K562 (cell line): ENCODE data around the gene ARMC9. TPM values are rescaled to one million over a fixed set of nuclear protein-coding genes. Genes with fewer than 3 reads are reported as not detected.
A peak's percentile ranks its signal among the peaks of the same experiment; 100 is the strongest.

Experiments used
- ATAC-seq: fragments of 200-7000 bp; cut with Tn5 transposase; 3 replicates; pipeline ENCODE4 v1.9.1; 2020; ENCODE audit warnings: moderate library complexity
- BruUV-seq: library from RNA; stranded (reverse); fragments of 400-500 nt; replicated peaks from 2 replicates; lab custom pipeline; 2021; lab: Mats Ljungman, UMichigan
- CTCF ChIA-PET: fragments of 300-600 bp; formaldehyde crosslinking; extraction: SDS; loops from one replicate; lab custom pipeline; 2021; ENCODE audit warnings: low intra/inter-chr PET ratio; lab: Yijun Ruan, JAX
- POLR2A ChIA-PET: fragments of 300-600, 350-650 bp; sonication (Branson Sonifier 250); formaldehyde crosslinking; extraction: SDS; loops from one replicate; lab custom pipeline; 2021; ENCODE audit warnings: antibody characterized with exemption, inconsistent platforms; lab: Yijun Ruan, JAX
- DNase-seq, 4 experiments: peaks; one replicate each; pipeline versions ENCODE4 v3.0.0 to v3.0.0-alpha.2; 2011 to 2018; ENCODE audit warnings: low spot score in 3 of 4, mixed read lengths in 3 of 4; ENCODE audit errors: extremely low read depth in 1 of 4
- FAIRE-seq: peaks from 2 replicates; lab custom pipeline; 2011; peaks lifted over from hg19 to GRCh38; lab: Jason Lieb, UNC
- H2AFZ ChIP-seq: 2 replicates; pipeline ENCODE4 v1.6.0; 2011; ENCODE audit warnings: low read depth, low read length, control low read depth, inconsistent platforms
- H3K27ac ChIP-seq: fragments of 200-600 bp; 3 replicates; pipeline ENCODE4 v1.8.0; 2011; ENCODE audit warnings: low read depth, mild to moderate bottlenecking, control low read depth, inconsistent platforms, low read length, moderate library complexity, mixed read lengths; ENCODE audit errors: extremely low read depth
- H3K27me3 ChIP-seq, 2 experiments: fragments of 300-600 bp in 1 of 2; 2 replicates in 1 of 2; 3 replicates in 1 of 2; pipeline versions ENCODE4 v1.6.0 to v1.8.0; 2011; ENCODE audit warnings: inconsistent platforms in 2 of 2, low read length in 2 of 2, mild to moderate bottlenecking in 1 of 2, mixed read lengths in 1 of 2, moderate library complexity in 1 of 2; ENCODE audit not compliant: control insufficient read depth in 2 of 2, insufficient read depth in 2 of 2
- H3K36me3 ChIP-seq: fragments of 300-600 bp; 3 replicates; pipeline ENCODE4 v1.8.0; 2011; ENCODE audit warnings: mild to moderate bottlenecking, low read length, inconsistent platforms; ENCODE audit not compliant: control insufficient read depth, insufficient read depth
- H3K4me1 ChIP-seq, 2 experiments: fragments of 200-600 bp in 1 of 2; replicated peaks in 1 of 2; 2 replicates in 1 of 2; 3 replicates in 1 of 2; pipeline versions ENCODE4 v1.5.1 to v1.8.0; 2011; ENCODE audit warnings: inconsistent platforms in 2 of 2, low read length in 2 of 2, mild to moderate bottlenecking in 1 of 2, mixed read lengths in 1 of 2, moderate library complexity in 1 of 2; ENCODE audit not compliant: control insufficient read depth in 2 of 2, insufficient read depth in 2 of 2
- H3K4me2 ChIP-seq: 2 replicates; pipeline ENCODE4 v1.6.1; 2011; ENCODE audit warnings: low read length, control low read depth, inconsistent platforms, mixed read lengths; ENCODE audit not compliant: insufficient read depth
- H3K4me3 ChIP-seq: fragments of 200-600 bp; sonication (generic), shearing (Covaris generic); 2 replicates; pipeline ENCODE4 v1.5.1; 2016; ENCODE audit warnings: control low read depth, inconsistent platforms
- H3K79me2 ChIP-seq: fragments of 200-600 bp; 3 replicates; pipeline ENCODE4 v1.8.0; 2011; ENCODE audit warnings: low read length, inconsistent platforms; ENCODE audit not compliant: control insufficient read depth, insufficient read depth
- H3K9ac ChIP-seq, 2 experiments: 2 replicates each; pipeline versions ENCODE4 v1.6.0 to v1.6.1; 2011; ENCODE audit warnings: low read depth in 2 of 2, low read length in 2 of 2, control low read depth in 1 of 2, inconsistent platforms in 1 of 2, mild to moderate bottlenecking in 1 of 2, mixed read lengths in 1 of 2; ENCODE audit not compliant: insufficient read depth in 1 of 2
- H3K9me1 ChIP-seq: one replicate; pipeline ENCODE4 v1.6.0; 2011; ENCODE audit warnings: inconsistent platforms, mild to moderate bottlenecking, low read length, moderate library complexity; ENCODE audit not compliant: control insufficient read depth, insufficient read depth
- H3K9me3 ChIP-seq: replicated peaks from 2 replicates; pipeline ENCODE4 v1.5.1; 2011; ENCODE audit warnings: low read depth, low read length, inconsistent platforms; ENCODE audit not compliant: control insufficient read depth, insufficient read depth
- H4K20me1 ChIP-seq: replicated peaks from 2 replicates; pipeline ENCODE4 v1.6.1; 2011; ENCODE audit warnings: low read length, inconsistent platforms, mixed read lengths; ENCODE audit not compliant: control insufficient read depth, insufficient read depth
- L3MBTL2 ChIP-seq: fragments of 450-650 bp; IDR thresholded peaks from 2 replicates; pipeline ENCODE4 v1.6.1; 2016; ENCODE audit warnings: mild to moderate bottlenecking, moderate library complexity
- whole genome bisulfite sequencing: fragments of 100-300 bp; shearing (Covaris generic); methylation state at CpG from one replicate; pipeline ENCODE4 v1.1.6; 2016; ENCODE audit warnings: low coverage, mixed read lengths; ENCODE audit not compliant: insufficient coverage; ENCODE audit errors: missing lambda C conversion rate; 5-methylcytosine and 5-hydroxymethylcytosine counted together
- in situ Hi-C: fragments of 300-500 bp; cut with MboI; formaldehyde crosslinking; loops from 4 replicates; pipeline ENCODE4 v1.15.0; 2018; ENCODE audit warnings: inconsistent platforms, mixed read lengths
- intact Hi-C: fragments of 100-400 bp; cut with micrococcal nuclease; formaldehyde crosslinking; loops from 2 replicates; pipeline ENCODE4 v1.14.2; 2022
- polyA plus RNA-seq, 8 experiments: library from polyadenylated mRNA; depleted of rRNA in 4 of 8; stranded (reverse) in 5 of 8; unstranded in 3 of 8; fragments of >200 nt; fragmentation: Nextera tagmentation in 2 of 8; fragmentation: Illumina TruSeq in 1 of 8; extraction: Ambion mirVana in 2 of 8; extraction: Trizol in 1 of 8; gene quantifications; 2 replicates each; pipeline versions ENCODE4 v1.2.1 to v1.2.3, GENCODE V29; 2011 to 2014; ENCODE audit warnings: inconsistent platforms in 1 of 8, missing spikeins in 1 of 8
- total RNA-seq, 7 experiments: library from RNA; depleted of rRNA in 6 of 7; stranded (reverse); fragments of >200 nt in 6 of 7; fragmentation: Illumina TruSeq in 2 of 7; extraction: Trizol in 2 of 7; gene quantifications; 2 replicates each; pipeline versions ENCODE4 v1.2.1 to v1.2.3, GENCODE V29; 2011 to 2021; ENCODE audit warnings: low replicate concordance in 1 of 7
- TF ChIP-seq, protein P1 (sequence below), 2 experiments: IDR thresholded peaks; 2 replicates each; pipeline ENCODE4 v1.6.1; 2011; ENCODE audit warnings: borderline replicate concordance in 1 of 2, control low read depth in 1 of 2, low read depth in 1 of 2, low read length in 1 of 2, mild to moderate bottlenecking in 1 of 2, mixed read lengths in 1 of 2, moderate library complexity in 1 of 2; ENCODE audit not compliant: insufficient read depth in 1 of 2, insufficient read length in 1 of 2, poor library complexity in 1 of 2, severe bottlenecking in 1 of 2; ENCODE audit errors: extremely low read depth in 1 of 2
- TF ChIP-seq, protein P2 (sequence below): fragments of 450-650 bp; formaldehyde crosslinking; IDR thresholded peaks from 2 replicates; pipeline ENCODE4 v1.4.0; 2020; ENCODE audit warnings: mild to moderate bottlenecking, moderate library complexity

Gene ARMC9
- total and polyA plus RNA-seq, 9 of the 15 experiments (the other 6 are each of a cell fraction or from before 2014, with no cell fraction given) = 0.36 to 2.3 (median 1.1) TPM

DNA sequence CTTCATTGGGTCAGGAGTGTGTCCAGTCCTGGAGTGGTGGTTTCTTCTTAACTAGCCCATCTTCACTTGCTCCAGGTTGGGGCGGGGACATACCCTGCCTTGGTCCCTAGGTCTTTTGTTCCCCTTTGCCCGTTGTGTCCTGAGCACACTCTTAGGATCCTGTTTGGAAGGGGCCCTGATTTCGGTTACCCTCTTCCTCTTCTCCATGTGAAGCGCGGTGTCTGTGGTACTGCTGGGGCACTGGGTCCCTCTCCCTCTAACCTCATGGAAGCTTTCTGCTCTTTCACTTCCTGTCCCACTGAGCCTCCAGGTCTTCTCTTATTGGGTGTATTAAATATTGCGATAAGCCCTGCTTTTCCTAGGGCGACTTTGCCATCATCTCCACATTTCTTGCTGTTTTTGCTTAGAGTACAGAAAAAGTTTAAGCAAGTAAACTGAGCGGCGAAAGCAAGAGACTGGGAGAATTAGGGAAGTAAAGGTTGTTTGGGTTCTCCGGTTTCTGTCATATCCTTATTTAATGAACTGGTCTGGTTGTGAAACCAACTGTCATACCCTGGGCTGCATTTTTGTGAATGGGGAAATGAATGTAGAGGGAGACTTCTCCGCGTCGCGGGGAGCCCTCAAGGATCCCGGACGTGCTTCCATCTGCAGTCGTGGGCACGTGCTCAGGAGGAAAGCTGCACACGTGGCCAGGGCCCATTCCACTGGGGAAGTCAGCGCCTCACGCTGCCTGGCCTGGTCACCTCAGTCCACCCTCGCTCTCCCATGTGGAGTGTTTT lies 123.3 kb downstream of the ARMC9 start:
- no peak overlapping the region for H3K27ac ChIP-seq
- ATAC-seq = no peak
- in situ Hi-C loops = no loop called here
- H3K4me2 ChIP-seq = no peak overlapping the region
- intact Hi-C loops = no loop called here
- WGBS = 26% methylated on average over 15 of the region's 22 CpGs
- no peaks in the 10 kb centered on the region for H3K9me1 ChIP-seq
- no TSS peak for BruUV-seq
- H2AFZ ChIP-seq = peak overlapping the region; percentile 24; the same call in 1 of the 2 replicates
- no peaks in the 10 kb centered on the region for H3K79me2 ChIP-seq
- POLR2A ChIA-PET = interaction anchor here (0.6 kb wide), 1 partner anchor 113 kb away, joined by 3 read pairs; no protein-coding TSS in a partner anchor
- no peak for FAIRE-seq
- peaks cover 0 to 16% of the 10 kb centered on the region in 2 experiments; a peak in 3 of 5 replicates for H3K27me3 ChIP-seq
- CTCF ChIA-PET = no interaction called here
- no peaks in the 10 kb centered on the region for H3K36me3 ChIP-seq
- H3K4me1 ChIP-seq = peaks cover 0 to 3% of the 10 kb centered on the region in 2 experiments; a peak in 1 of 5 replicates
- no peak for DNase-seq
- no peak overlapping the region for H3K9ac ChIP-seq
- TF ChIP-seq L3MBTL2 = 0 out of 2 replicates have a peak, but pooled peaks have one; percentile 40
- TF ChIP-seq, protein P1, sequence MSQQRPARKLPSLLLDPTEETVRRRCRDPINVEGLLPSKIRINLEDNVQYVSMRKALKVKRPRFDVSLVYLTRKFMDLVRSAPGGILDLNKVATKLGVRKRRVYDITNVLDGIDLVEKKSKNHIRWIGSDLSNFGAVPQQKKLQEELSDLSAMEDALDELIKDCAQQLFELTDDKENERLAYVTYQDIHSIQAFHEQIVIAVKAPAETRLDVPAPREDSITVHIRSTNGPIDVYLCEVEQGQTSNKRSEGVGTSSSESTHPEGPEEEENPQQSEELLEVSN (IDR thresholded peaks at IDR 0.05; ENCODE audit: borderline replicate concordance in 1 of 2, extremely low read depth in 1 of 2, insufficient read depth in 1 of 2, insufficient read length in 1 of 2, low read depth in 1 of 2, low read length in 1 of 2, poor library complexity in 1 of 2, severe bottlenecking in 1 of 2) = peak in 1 of 2 experiments; percentile 46
- TF ChIP-seq, protein P2, sequence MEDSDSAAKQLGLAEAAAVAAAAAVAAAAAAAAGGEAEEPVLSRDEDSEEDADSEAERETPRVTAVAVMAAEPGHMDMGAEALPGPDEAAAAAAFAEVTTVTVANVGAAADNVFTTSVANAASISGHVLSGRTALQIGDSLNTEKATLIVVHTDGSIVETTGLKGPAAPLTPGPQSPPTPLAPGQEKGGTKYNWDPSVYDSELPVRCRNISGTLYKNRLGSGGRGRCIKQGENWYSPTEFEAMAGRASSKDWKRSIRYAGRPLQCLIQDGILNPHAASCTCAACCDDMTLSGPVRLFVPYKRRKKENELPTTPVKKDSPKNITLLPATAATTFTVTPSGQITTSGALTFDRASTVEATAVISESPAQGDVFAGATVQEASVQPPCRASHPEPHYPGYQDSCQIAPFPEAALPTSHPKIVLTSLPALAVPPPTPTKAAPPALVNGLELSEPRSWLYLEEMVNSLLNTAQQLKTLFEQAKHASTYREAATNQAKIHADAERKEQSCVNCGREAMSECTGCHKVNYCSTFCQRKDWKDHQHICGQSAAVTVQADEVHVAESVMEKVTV (CRISPR knock-in tag) = no peak
- H3K4me3 ChIP-seq = no peak overlapping the region
- H4K20me1 ChIP-seq = no peaks in the 10 kb centered on the region
- H3K9me3 ChIP-seq = peaks cover 3% of the 10 kb centered on the region; the same call in 1 of the 2 replicates
